GM12892 (cell line): ENCODE results near the gene GDPD5.

Experiments
- POLR2A ChIP-seq: IDR thresholded peaks from 2 replicates; pipeline ENCODE4 v1.6.1; 2011; ENCODE audit warnings: low read depth, low read length, control low read depth
- POLR2AphosphoS5 ChIP-seq: IDR thresholded peaks from 2 replicates; pipeline ENCODE4 v1.6.1; 2011; ENCODE audit warnings: low read depth, low read length, control low read depth
- TAF1 ChIP-seq: IDR thresholded peaks from 2 replicates; pipeline ENCODE4 v1.6.1; 2011; ENCODE audit warnings: low read depth, mild to moderate bottlenecking, control low read depth, low read length, borderline replicate concordance

GRCh38 chr11:75504501-75504900 is 21.2 kb downstream of the GDPD5 start:
- no peak for TF ChIP-seq POLR2A
- no peak for TF ChIP-seq POLR2AphosphoS5
- no peak for TF ChIP-seq TAF1
